GM23338 (cell line): ENCODE measurements around the gene LIPM. TPM values are rescaled to one million over a fixed set of nuclear protein-coding genes. Genes with fewer than 3 reads are reported as not detected.

Experiments used
- ATAC-seq: fragments of 200-7000 bp; cut with Tn5 transposase; 3 replicates; pipeline ENCODE4 v1.9.1; 2020
- DNase-seq: peaks from one replicate; pipeline ENCODE4 v3.0.0-alpha.2; 2015; ENCODE audit warnings: low spot score
- H2AFZ ChIP-seq: fragments of 200-600 bp; sonication (generic); 2 replicates; pipeline ENCODE4 v1.8.0; 2016; ENCODE audit warnings: antibody characterized with exemption, mild to moderate bottlenecking, moderate library complexity
- H3F3A ChIP-seq: fragments of 200-600 bp; sonication (generic); replicated peaks from 2 replicates; pipeline ENCODE4 v1.8.0; 2017; ENCODE audit warnings: antibody characterized with exemption, mixed run types, low read depth
- H3K27ac ChIP-seq: fragments of 200-600 bp; sonication (generic); 2 replicates; pipeline ENCODE4 v1.6.1; 2016; ENCODE audit warnings: low read depth
- H3K27me3 ChIP-seq: fragments of 200-600 bp; sonication (generic); 2 replicates; pipeline ENCODE4 v1.8.0; 2016; ENCODE audit warnings: mild to moderate bottlenecking, mixed run types, moderate library complexity; ENCODE audit not compliant: insufficient read depth
- H3K36me3 ChIP-seq: fragments of 200-600 bp; sonication (generic); 2 replicates; pipeline ENCODE4 v1.8.0; 2016; ENCODE audit warnings: mild to moderate bottlenecking; ENCODE audit not compliant: insufficient read depth
- H3K4me1 ChIP-seq: fragments of 200-600 bp; sonication (generic); 2 replicates; pipeline ENCODE4 v1.8.0; 2016; ENCODE audit warnings: mild to moderate bottlenecking, moderate library complexity; ENCODE audit not compliant: insufficient read depth
- H3K4me2 ChIP-seq: fragments of 200-600 bp; sonication (generic); 2 replicates; pipeline ENCODE4 v1.7.1; 2017; ENCODE audit warnings: mixed run types
- H3K4me3 ChIP-seq: fragments of 200-600 bp; sonication (generic); 2 replicates; pipeline ENCODE4 v1.6.1; 2016; ENCODE audit warnings: mixed run types
- H3K79me2 ChIP-seq: fragments of 200-600 bp; sonication (generic); replicated peaks from 2 replicates; pipeline ENCODE4 v1.8.0; 2017; ENCODE audit warnings: mild to moderate bottlenecking; ENCODE audit not compliant: insufficient read depth
- H3K9me2 ChIP-seq: fragments of 200-600 bp; sonication (generic); 2 replicates; pipeline ENCODE4 v1.8.0; 2017; ENCODE audit not compliant: insufficient read depth
- H4K20me1 ChIP-seq: fragments of 200-600 bp; sonication (generic); replicated peaks from 2 replicates; pipeline ENCODE4 v1.8.0; 2017; ENCODE audit warnings: mild to moderate bottlenecking; ENCODE audit not compliant: insufficient read depth
- H3K27ac Mint-ChIP-seq: 2 replicates; pipeline ENCODE4 v1.8.0; 2020; ENCODE audit warnings: inconsistent platforms, mild to moderate bottlenecking, moderate library complexity, mixed read lengths
- H3K27me3 Mint-ChIP-seq: 3 replicates; pipeline ENCODE4 v1.8.0; 2022; ENCODE audit warnings: low read depth, mild to moderate bottlenecking, moderate library complexity, mixed read lengths, inconsistent platforms; ENCODE audit not compliant: insufficient read depth, poor library complexity
- H3K36me3 Mint-ChIP-seq: 3 replicates; pipeline ENCODE4 v1.8.0; 2021; ENCODE audit warnings: low read depth, mild to moderate bottlenecking, inconsistent platforms, moderate library complexity, mixed read lengths
- H3K4me1 Mint-ChIP-seq: 3 replicates; pipeline ENCODE4 v1.8.0; 2020; ENCODE audit warnings: mild to moderate bottlenecking, inconsistent platforms, mixed read lengths
- H3K4me3 Mint-ChIP-seq: 3 replicates; pipeline ENCODE4 v1.8.0; 2021; ENCODE audit warnings: moderate library complexity, mild to moderate bottlenecking, inconsistent platforms, mixed read lengths
- H3K9me3 Mint-ChIP-seq: 3 replicates; pipeline ENCODE4 v1.8.0; 2020; ENCODE audit warnings: moderate library complexity, mild to moderate bottlenecking, inconsistent platforms, mixed read lengths
- CREB1 ChIP-seq: fragments of 250-450 bp; sonication (Bioruptor Pico); IDR thresholded peaks from 2 replicates; pipeline ENCODE4 v1.5.0; 2020; ENCODE audit warnings: low read depth, mild to moderate bottlenecking, moderate library complexity
- CTCF ChIP-seq, 2 experiments: fragments of 200-600 bp in 1 of 2; sonication (generic) in 1 of 2; conservative IDR thresholded peaks; 2 replicates each; pipeline versions ENCODE4 v1.5.1 to v1.6.1; 2016 to 2017; ENCODE audit warnings: antibody characterized with exemption in 2 of 2, low read depth in 2 of 2, mild to moderate bottlenecking in 2 of 2, moderate library complexity in 1 of 2
- ETS1 ChIP-seq: IDR thresholded peaks from 2 replicates; pipeline ENCODE4 v1.6.1; 2016; ENCODE audit warnings: antibody characterized with exemption
- EZH2 ChIP-seq: fragments of 200-600 bp; sonication (generic); IDR thresholded peaks from one replicate; pipeline ENCODE4 v1.8.0; 2017; ENCODE audit warnings: antibody characterized with exemption, mild to moderate bottlenecking, low read depth; ENCODE audit not compliant: unreplicated experiment
- EZH2phosphoT487 ChIP-seq: fragments of 200-600 bp; sonication (generic); IDR thresholded peaks from one replicate; pipeline ENCODE4 v1.8.1; 2018; ENCODE audit warnings: antibody characterized with exemption; ENCODE audit not compliant: unreplicated experiment
- JUNB ChIP-seq: IDR thresholded peaks from one replicate; pipeline ENCODE4 v1.6.1; 2016; ENCODE audit warnings: antibody characterized with exemption; ENCODE audit not compliant: unreplicated experiment
- NANOG ChIP-seq: IDR thresholded peaks from 2 replicates; pipeline ENCODE4 v1.6.1; 2016; ENCODE audit warnings: antibody characterized with exemption, borderline replicate concordance
- POLR2AphosphoS5 ChIP-seq: IDR thresholded peaks from 2 replicates; pipeline ENCODE4 v1.6.1; 2016; ENCODE audit warnings: antibody characterized with exemption, low read depth
- STAT1 ChIP-seq: IDR thresholded peaks from one replicate; pipeline ENCODE4 v1.6.1; 2016; ENCODE audit warnings: antibody characterized with exemption; ENCODE audit not compliant: unreplicated experiment
- ZNF114 ChIP-seq: fragments of 250-450 bp; sonication (Bioruptor Pico); IDR thresholded peaks from 2 replicates; pipeline ENCODE4 v1.5.0; 2020; ENCODE audit warnings: mild to moderate bottlenecking, moderate library complexity
- ZNF331 ChIP-seq: fragments of 250-450 bp; sonication (Bioruptor Pico); IDR thresholded peaks from 2 replicates; pipeline ENCODE4 v1.5.0; 2020; ENCODE audit warnings: low read depth, mild to moderate bottlenecking, moderate library complexity
- ZNF462 ChIP-seq: fragments of 250-450 bp; sonication (Bioruptor Pico); IDR thresholded peaks from 2 replicates; pipeline ENCODE4 v1.5.0; 2020; ENCODE audit warnings: mild to moderate bottlenecking, moderate library complexity
- polyA plus RNA-seq: library from polyadenylated mRNA; unstranded; fragments of >200 nt; fragmentation: Nextera tagmentation; extraction: Ambion mirVana; gene quantifications from 2 replicates; pipeline ENCODE4 v1.2.1, GENCODE V29; 2016
- total RNA-seq: library from RNA; depleted of rRNA; stranded (reverse); fragments of >200 nt; shearing (Covaris generic); gene quantifications from 2 replicates; pipeline ENCODE4 v1.2.3, GENCODE V29; 2014
- TF ChIP-seq, protein P1 (sequence below): IDR thresholded peaks from one replicate; pipeline ENCODE4 v1.6.1; 2018; ENCODE audit warnings: antibody characterized with exemption; ENCODE audit not compliant: unreplicated experiment

The LIPM gene
- total and polyA plus RNA-seq, 2 experiments from 2014 or later = not detected

GRCh38 chr10:88803641-88804040 lies 1.1 kb downstream of the LIPM start:
- H3K4me1 Mint-ChIP-seq = peaks cover 9% of the 10 kb centered on the region; the same call in 2 of the 3 replicates
- no peaks in the 10 kb centered on the region for H3K4me1 ChIP-seq
- no peak overlapping the region for H3K4me2 ChIP-seq
- no peaks in the 10 kb centered on the region for H4K20me1 ChIP-seq
- H2AFZ ChIP-seq = no peak overlapping the region
- H3K27me3 Mint-ChIP-seq = no peaks in the 10 kb centered on the region
- DNase-seq (no peak), ATAC-seq (no peak)
- H3K27me3 ChIP-seq = no peaks in the 10 kb centered on the region
- no peak for TF ChIP-seq ZNF331
- TF ChIP-seq EZH2 = no peak
- TF ChIP-seq CTCF (conservative IDR thresholded peaks at IDR 0.05; ENCODE audit: low read depth in 2 of 2) = no peak
- TF ChIP-seq JUNB = no peak
- no peak for TF ChIP-seq ZNF462 (CRISPR knock-in tag)
- no peak for TF ChIP-seq ZNF114 (CRISPR knock-in tag)
- TF ChIP-seq, protein P1, sequence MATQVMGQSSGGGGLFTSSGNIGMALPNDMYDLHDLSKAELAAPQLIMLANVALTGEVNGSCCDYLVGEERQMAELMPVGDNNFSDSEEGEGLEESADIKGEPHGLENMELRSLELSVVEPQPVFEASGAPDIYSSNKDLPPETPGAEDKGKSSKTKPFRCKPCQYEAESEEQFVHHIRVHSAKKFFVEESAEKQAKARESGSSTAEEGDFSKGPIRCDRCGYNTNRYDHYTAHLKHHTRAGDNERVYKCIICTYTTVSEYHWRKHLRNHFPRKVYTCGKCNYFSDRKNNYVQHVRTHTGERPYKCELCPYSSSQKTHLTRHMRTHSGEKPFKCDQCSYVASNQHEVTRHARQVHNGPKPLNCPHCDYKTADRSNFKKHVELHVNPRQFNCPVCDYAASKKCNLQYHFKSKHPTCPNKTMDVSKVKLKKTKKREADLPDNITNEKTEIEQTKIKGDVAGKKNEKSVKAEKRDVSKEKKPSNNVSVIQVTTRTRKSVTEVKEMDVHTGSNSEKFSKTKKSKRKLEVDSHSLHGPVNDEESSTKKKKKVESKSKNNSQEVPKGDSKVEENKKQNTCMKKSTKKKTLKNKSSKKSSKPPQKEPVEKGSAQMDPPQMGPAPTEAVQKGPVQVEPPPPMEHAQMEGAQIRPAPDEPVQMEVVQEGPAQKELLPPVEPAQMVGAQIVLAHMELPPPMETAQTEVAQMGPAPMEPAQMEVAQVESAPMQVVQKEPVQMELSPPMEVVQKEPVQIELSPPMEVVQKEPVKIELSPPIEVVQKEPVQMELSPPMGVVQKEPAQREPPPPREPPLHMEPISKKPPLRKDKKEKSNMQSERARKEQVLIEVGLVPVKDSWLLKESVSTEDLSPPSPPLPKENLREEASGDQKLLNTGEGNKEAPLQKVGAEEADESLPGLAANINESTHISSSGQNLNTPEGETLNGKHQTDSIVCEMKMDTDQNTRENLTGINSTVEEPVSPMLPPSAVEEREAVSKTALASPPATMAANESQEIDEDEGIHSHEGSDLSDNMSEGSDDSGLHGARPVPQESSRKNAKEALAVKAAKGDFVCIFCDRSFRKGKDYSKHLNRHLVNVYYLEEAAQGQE = no peak
- no peak for TF ChIP-seq EZH2phosphoT487
- no peak for TF ChIP-seq NANOG
- no peak for TF ChIP-seq POLR2AphosphoS5
- TF ChIP-seq STAT1 = no peak
- no peak for TF ChIP-seq ETS1
- TF ChIP-seq CREB1 = no peak
- no peaks in the 10 kb centered on the region for H3K9me3 Mint-ChIP-seq
- no peak overlapping the region for H3K27ac Mint-ChIP-seq
- H3K36me3 Mint-ChIP-seq = no peaks in the 10 kb centered on the region
- no peak overlapping the region for H3K4me3 Mint-ChIP-seq
- no peak overlapping the region for H3K27ac ChIP-seq
- H3K4me3 ChIP-seq = no peak overlapping the region
- no peaks in the 10 kb centered on the region for H3F3A ChIP-seq
- no peaks in the 10 kb centered on the region for H3K9me2 ChIP-seq
- H3K79me2 ChIP-seq = no peaks in the 10 kb centered on the region
- H3K36me3 ChIP-seq = no peaks in the 10 kb centered on the region
